Activated CD4-positive, alpha-beta T cell treated with anti-CD3 and anti-CD28 coated beads, Interleukin-2, amount 10 ng/mL, durations not matched to agents 24 days and 14 days (primary cell): Measurements from ENCODE around the gene PABPC3. TPM values are rescaled to one million over a fixed set of nuclear protein-coding genes. Genes with fewer than 3 reads are reported as not detected.

ENCODE experiments used
- DNase-seq: peaks from one replicate; pipeline ENCODE4 v3.0.0; 2022
- H3K27ac Mint-ChIP-seq: one replicate; pipeline ENCODE4 v1.8.0; 2022; ENCODE audit warnings: mild to moderate bottlenecking, mixed read lengths
- H3K27me3 Mint-ChIP-seq: one replicate; pipeline ENCODE4 v1.8.0; 2022; ENCODE audit warnings: mixed read lengths
- H3K36me3 Mint-ChIP-seq: one replicate; pipeline ENCODE4 v1.8.0; 2022; ENCODE audit warnings: low read depth, mild to moderate bottlenecking, mixed read lengths
- H3K4me1 Mint-ChIP-seq: one replicate; pipeline ENCODE4 v1.8.0; 2021; ENCODE audit warnings: mixed read lengths
- H3K4me3 Mint-ChIP-seq: one replicate; pipeline ENCODE4 v1.8.0; 2022; ENCODE audit warnings: mild to moderate bottlenecking, moderate library complexity, mixed read lengths
- H3K9me3 Mint-ChIP-seq: one replicate; pipeline ENCODE4 v1.8.0; 2021; ENCODE audit warnings: mixed read lengths
- intact Hi-C: fragments of 100-400 bp; cut with micrococcal nuclease; formaldehyde crosslinking; loops from one replicate; pipeline ENCODE4 v1.15.1; 2023
- total RNA-seq: library from RNA; stranded (reverse); gene quantifications from 2 replicates; pipeline ENCODE4 v1.2.3, GENCODE V29; 2022

PABPC3 gene
- total RNA-seq, 1 donor from 2014 or later = 0.54 TPM

DNA sequence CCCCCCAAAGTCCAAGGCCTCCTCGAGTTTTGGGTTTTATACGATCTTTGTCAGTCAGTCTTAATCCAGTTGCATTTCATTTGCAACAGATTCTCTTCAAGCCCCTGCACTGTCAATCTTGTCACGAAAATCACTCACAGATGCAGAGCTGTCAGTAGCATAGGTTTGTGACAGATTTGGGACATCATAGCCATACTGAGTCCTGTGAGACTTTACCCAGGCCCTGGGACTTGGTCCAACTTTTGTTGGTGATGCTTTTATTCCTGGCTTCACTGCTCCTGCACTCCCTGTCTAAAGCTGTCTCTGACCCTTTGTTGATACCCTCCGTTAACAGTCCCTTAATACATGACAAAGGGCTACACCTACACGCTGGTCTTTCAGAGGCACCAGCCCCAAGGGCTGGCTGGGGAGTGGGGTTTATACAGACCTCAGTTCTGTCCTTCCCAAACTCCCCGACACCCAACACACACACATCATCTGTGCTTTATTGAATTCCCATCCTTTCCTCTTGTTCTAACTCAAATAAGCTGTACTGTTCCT, 36.0 kb downstream of the PABPC3 start:
- H3K4me3 Mint-ChIP-seq = no peak overlapping the region
- no peaks in the 10 kb centered on the region for H3K4me1 Mint-ChIP-seq
- H3K36me3 Mint-ChIP-seq = no peaks in the 10 kb centered on the region
- H3K27me3 Mint-ChIP-seq = peaks cover 18% of the 10 kb centered on the region
- DNase-seq = no peak
- H3K9me3 Mint-ChIP-seq = no peaks in the 10 kb centered on the region
- intact Hi-C loops = no loop called here
- no peak overlapping the region for H3K27ac Mint-ChIP-seq

DNA sequence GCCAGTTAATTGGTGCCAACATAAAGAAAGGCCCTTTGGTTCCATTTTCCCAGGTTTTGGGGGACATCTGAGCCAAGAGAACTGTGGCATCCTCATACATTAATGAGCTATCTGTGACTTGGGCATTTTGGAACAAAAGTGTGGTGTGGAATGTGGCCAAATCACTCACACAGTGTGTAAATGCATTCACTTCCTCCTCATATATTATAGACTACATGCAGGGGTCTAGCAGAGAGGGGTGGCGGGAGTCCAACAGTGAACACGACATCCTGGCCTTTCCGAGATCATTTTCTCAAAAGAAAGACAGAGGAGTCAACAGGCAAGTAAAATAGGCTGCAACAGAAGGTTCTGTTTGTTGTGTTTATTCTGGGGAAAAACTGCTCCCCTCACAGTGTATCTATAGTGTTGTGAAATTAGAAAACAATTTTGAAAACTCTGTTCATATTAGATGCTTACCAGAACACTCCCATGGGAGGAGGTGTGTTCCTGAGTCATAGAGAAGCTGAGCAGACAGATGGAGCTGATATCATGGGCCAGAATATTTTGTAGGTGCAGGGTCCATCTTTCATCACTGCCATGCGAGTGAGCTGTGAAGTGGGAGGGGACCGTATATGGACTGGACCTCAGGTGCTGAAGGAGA, 36.9 kb downstream of the PABPC3 start:
- no peak for DNase-seq
- Mint-ChIP-seq H3K27me3 (peaks cover 20% of the 10 kb centered on the region), H3K9me3 (no peaks in the 10 kb centered on the region), H3K27ac (no peak overlapping the region), H3K36me3 (no peaks in the 10 kb centered on the region), H3K4me1 (no peaks in the 10 kb centered on the region), H3K4me3 (no peak overlapping the region)
- intact Hi-C loops = no loop called here

- no peak for DNase-seq
- Mint-ChIP-seq H3K4me3 (no peak overlapping the region), H3K36me3 (no peaks in the 10 kb centered on the region), H3K9me3 (no peaks in the 10 kb centered on the region), H3K4me1 (no peaks in the 10 kb centered on the region), H3K27ac (no peak overlapping the region), H3K27me3 (peaks cover 20% of the 10 kb centered on the region)
- intact Hi-C loops = no loop called here
Measured at GRCh38 chr13:25135896-25136295, 40.0 kb downstream of the PABPC3 start.

DNA sequence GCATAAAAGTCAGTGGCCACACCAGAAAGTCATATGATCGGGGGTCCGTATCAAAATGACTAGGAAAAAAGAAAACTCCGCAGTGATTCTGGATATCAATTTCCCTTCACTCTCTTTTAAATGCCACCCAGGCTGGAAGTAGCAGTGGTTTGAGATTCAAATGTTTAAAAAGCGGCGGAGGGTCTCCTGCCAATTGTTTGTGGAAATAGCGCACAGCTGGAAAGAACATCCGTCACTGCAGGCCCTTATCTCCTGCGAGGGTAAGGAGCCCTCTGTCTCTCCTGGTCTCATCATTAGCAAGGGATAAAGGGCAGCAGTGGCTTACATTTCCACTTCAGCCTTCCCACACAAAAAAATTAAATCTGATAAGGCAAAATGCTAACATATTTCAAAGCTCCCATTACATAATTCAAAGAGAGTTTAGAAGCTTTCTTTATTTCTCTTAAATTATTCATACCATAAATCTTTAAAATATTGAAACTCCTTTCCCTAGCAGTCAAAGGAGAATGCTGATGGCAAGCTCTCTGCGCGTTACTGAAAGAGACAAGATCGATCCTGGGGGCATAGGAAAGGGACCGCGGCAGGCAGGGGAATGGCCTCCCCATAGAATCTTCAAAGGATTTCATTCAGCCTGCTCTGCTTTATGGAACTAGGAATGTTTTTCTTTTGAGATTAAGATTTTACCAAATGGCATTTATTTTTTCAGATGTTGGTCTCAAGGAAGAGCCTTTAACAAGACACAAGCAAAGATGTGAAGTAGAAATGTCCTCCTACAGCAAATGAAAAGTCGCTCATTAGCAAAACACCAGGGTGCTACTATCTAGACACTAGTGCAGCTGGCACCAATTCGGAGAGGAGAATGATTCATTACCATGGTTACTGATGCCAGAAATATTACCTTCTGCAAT, 41.2 kb downstream of the PABPC3 start:
- DNase-seq = no peak
- Mint-ChIP-seq H3K4me1 (no peaks in the 10 kb centered on the region), H3K4me3 (no peak overlapping the region), H3K27me3 (peaks cover 18% of the 10 kb centered on the region), H3K36me3 (no peaks in the 10 kb centered on the region), H3K9me3 (no peaks in the 10 kb centered on the region), H3K27ac (no peak overlapping the region)
- intact Hi-C loops = no loop called here

- Mint-ChIP-seq H3K4me3 (no peak overlapping the region), H3K27me3 (peaks cover 17% of the 10 kb centered on the region), H3K27ac (no peak overlapping the region), H3K9me3 (no peaks in the 10 kb centered on the region), H3K36me3 (no peaks in the 10 kb centered on the region), H3K4me1 (no peaks in the 10 kb centered on the region)
- intact Hi-C loops = no loop called here
- DNase-seq = no peak
Measured at GRCh38 chr13:25137788-25138115, 41.8 kb downstream of the PABPC3 start.

DNA sequence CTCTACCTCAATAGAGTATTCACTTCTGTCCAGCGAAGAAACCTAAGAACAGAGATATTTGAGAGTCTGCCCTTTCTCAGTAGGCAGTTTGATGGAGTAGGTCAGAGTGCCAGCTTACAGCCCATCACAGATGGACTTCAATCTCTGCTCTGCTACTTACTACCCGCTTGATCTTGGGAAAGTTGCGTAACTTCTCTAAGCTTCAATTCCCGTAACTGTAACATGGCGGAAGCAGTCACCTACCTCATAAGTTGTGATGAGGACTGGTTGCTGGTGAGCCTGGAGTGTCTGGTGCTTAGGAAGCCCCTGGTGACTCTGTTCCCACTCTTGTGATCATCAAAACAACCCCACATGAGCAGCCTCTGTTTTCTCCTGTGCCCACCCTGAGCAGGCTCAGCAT, 45.1 kb downstream of the PABPC3 start:
- Mint-ChIP-seq H3K4me1 (no peaks in the 10 kb centered on the region), H3K27ac (no peak overlapping the region), H3K36me3 (no peaks in the 10 kb centered on the region), H3K4me3 (no peak overlapping the region), H3K9me3 (no peaks in the 10 kb centered on the region), H3K27me3 (peaks cover 9% of the 10 kb centered on the region)
- no peak for DNase-seq
- intact Hi-C loops = no loop called here

GRCh38 chr13:25143706-25144105, 47.8 kb downstream of the PABPC3 start:
- Mint-ChIP-seq H3K36me3 (no peaks in the 10 kb centered on the region), H3K27ac (no peak overlapping the region), H3K27me3 (no peaks in the 10 kb centered on the region), H3K4me1 (no peaks in the 10 kb centered on the region), H3K9me3 (no peaks in the 10 kb centered on the region), H3K4me3 (no peak overlapping the region)
- intact Hi-C loops = no loop called here
- DNase-seq = no peak

- H3K27me3 Mint-ChIP-seq = peaks cover 11% of the 10 kb centered on the region
- H3K36me3 Mint-ChIP-seq = no peaks in the 10 kb centered on the region
- no peaks in the 10 kb centered on the region for H3K9me3 Mint-ChIP-seq
- H3K4me3 Mint-ChIP-seq = no peak overlapping the region
- no peak overlapping the region for H3K27ac Mint-ChIP-seq
- DNase-seq = no peak
- intact Hi-C loops = no loop called here
- H3K4me1 Mint-ChIP-seq = no peaks in the 10 kb centered on the region
Measured at GRCh38 chr13:25147638-25148401, 51.9 kb downstream of the PABPC3 start.

DNA sequence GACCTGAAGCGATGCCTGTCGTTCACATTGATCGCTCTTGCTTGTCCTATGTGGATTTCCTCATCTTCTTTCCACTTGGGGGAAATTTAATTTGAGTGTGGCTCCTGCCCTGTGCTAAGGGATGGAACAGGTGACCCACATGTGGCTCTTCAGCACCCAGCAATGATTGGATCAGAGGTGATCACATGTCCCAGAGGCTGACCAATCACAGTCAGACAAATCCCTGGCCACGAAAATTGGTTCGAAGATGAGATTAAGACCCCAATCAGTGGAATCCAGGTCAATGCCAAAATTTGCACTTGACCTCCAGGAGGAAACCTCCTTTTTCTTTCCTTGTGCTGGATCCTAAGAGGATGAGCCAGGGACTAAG, 52.5 kb downstream of the PABPC3 start:
- no peak for DNase-seq
- intact Hi-C loops = no loop called here
- Mint-ChIP-seq H3K4me3 (no peak overlapping the region), H3K4me1 (no peaks in the 10 kb centered on the region), H3K27me3 (peaks cover 11% of the 10 kb centered on the region), H3K27ac (no peak overlapping the region), H3K9me3 (no peaks in the 10 kb centered on the region), H3K36me3 (no peaks in the 10 kb centered on the region)

Other genes starting within 250 kb of the PABPC3 start
- gene AMER2, start 76.2 kb downstream of the PABPC3 start, total RNA-seq = not detected in 2 replicates
- gene MTMR6, start 191.4 kb downstream of the PABPC3 start, total RNA-seq = 15.7 and 16.2 TPM in 2 replicates
- 143 and 149 TPM in 2 replicates for gene NUP58, start 205.5 kb downstream of the PABPC3 start, total RNA-seq